B cell (primary cell): Measurements from ENCODE around the gene SULT2B1. TPM values are rescaled to one million over a fixed set of nuclear protein-coding genes. Genes with fewer than 3 reads are reported as not detected.

Experiments used
- ATAC-seq: fragments of 200-7000 bp; cut with Tn5 transposase; one replicate; pipeline ENCODE4 v1.10.0; 2021; ENCODE audit warnings: low read depth, mild to moderate bottlenecking, moderate number of reproducible peaks, moderate library complexity
- CTCF ChIA-PET: fragments of 350-600 bp; sonication (Branson Sonifier 250); formaldehyde crosslinking; loops from one replicate; lab custom pipeline; 2021; ENCODE audit warnings: antibody characterized with exemption, inconsistent platforms; lab: Charles Lee
- POLR2A ChIA-PET: fragments of 350-600 bp; sonication (Branson Sonifier 250); formaldehyde crosslinking; loops from one replicate; lab custom pipeline; 2021; ENCODE audit warnings: antibody characterized with exemption; lab: Charles Lee
- DNase-seq: peaks from one replicate; pipeline ENCODE4 v3.0.0; 2013
- H2AFZ ChIP-seq: 2 replicates; pipeline ENCODE4 v1.6.1; 2012; ENCODE audit warnings: mild to moderate bottlenecking, low read depth, low read length; ENCODE audit not compliant: insufficient read depth, poor library complexity, severe bottlenecking
- H3K27ac ChIP-seq, 2 donors: 1 replicate in 1 of 2; 2 replicates in 1 of 2; pipeline ENCODE4 v1.5.1; 2012 to 2013; ENCODE audit warnings: low read length in 2 of 2, mild to moderate bottlenecking in 2 of 2, moderate library complexity in 1 of 2
- H3K27me3 ChIP-seq, 4 experiments: fragments of 200-600 bp in 1 of 4; sonication (generic) in 1 of 4; replicated peaks in 1 of 4; 1 replicate in 2 of 4; 2 replicates in 2 of 4; pipeline versions ENCODE4 v1.6.1 to v1.7.0; 2013 to 2016; ENCODE audit warnings: low read length in 3 of 4, mild to moderate bottlenecking in 2 of 4, mixed read lengths in 1 of 4, moderate library complexity in 1 of 4; ENCODE audit not compliant: insufficient read depth in 4 of 4, control insufficient read depth in 3 of 4; ENCODE audit errors: control extremely low read depth in 1 of 4
- H3K36me3 ChIP-seq, 2 experiments: replicated peaks in 1 of 2; 1 replicate in 1 of 2; 2 replicates in 1 of 2; pipeline versions ENCODE4 v1.6.1 to v1.7.1; 2013; ENCODE audit warnings: low read length in 1 of 2; ENCODE audit not compliant: insufficient read depth in 2 of 2, control insufficient read depth in 1 of 2; ENCODE audit errors: control extremely low read depth in 1 of 2, extremely low read depth in 1 of 2
- H3K4me1 ChIP-seq, 2 donors: fragments of 200-600 bp in 1 of 2; sonication (generic) in 1 of 2; 1 replicate in 1 of 2; 2 replicates in 1 of 2; pipeline versions ENCODE4 v1.5.1 to v1.6.1; 2013 to 2017; ENCODE audit warnings: low read length in 2 of 2; ENCODE audit not compliant: control insufficient read depth in 2 of 2, insufficient read depth in 2 of 2
- H3K4me2 ChIP-seq: replicated peaks from 2 replicates; pipeline ENCODE3; 2012; ENCODE audit warnings: mild to moderate bottlenecking, low read depth, low read length; ENCODE audit not compliant: poor library complexity, severe bottlenecking
- H3K4me3 ChIP-seq, 5 experiments: fragments of 200-600 bp in 1 of 5; sonication (generic) in 1 of 5; 1 replicate in 3 of 5; 2 replicates in 2 of 5; pipeline versions ENCODE4 v1.5.1 to v1.7.0; 2011 to 2016; ENCODE audit warnings: low read length in 4 of 5, mild to moderate bottlenecking in 4 of 5, low read depth in 2 of 5, control low read depth in 1 of 5, moderate library complexity in 1 of 5; ENCODE audit not compliant: insufficient read depth in 1 of 5; ENCODE audit errors: control extremely low read depth in 1 of 5, extremely low read depth in 1 of 5
- H3K79me2 ChIP-seq: fragments of 200-600 bp; sonication (generic); one replicate; pipeline ENCODE4 v1.6.0; 2016; ENCODE audit warnings: low read length; ENCODE audit not compliant: control insufficient read depth, insufficient read depth
- H3K9ac ChIP-seq: fragments of 200-600 bp; sonication (generic); 2 replicates; pipeline ENCODE4 v1.6.1; 2017; ENCODE audit warnings: mild to moderate bottlenecking, low read length, moderate library complexity
- H3K9me3 ChIP-seq, 3 donors: one replicate each; pipeline versions ENCODE4 v1.6.1 to v1.7.1; 2013; ENCODE audit warnings: low read length in 2 of 3; ENCODE audit not compliant: control insufficient read depth in 2 of 3, insufficient read depth in 1 of 3; ENCODE audit errors: control extremely low read depth in 1 of 3
- H4K20me1 ChIP-seq: 2 replicates; pipeline ENCODE4 v1.6.0; 2012; ENCODE audit warnings: mild to moderate bottlenecking, low read length; ENCODE audit not compliant: insufficient read depth, control insufficient read depth, poor library complexity, severe bottlenecking
- H3K27ac Mint-ChIP-seq: one replicate; pipeline ENCODE4 v1.8.0; 2021; ENCODE audit warnings: mixed read lengths
- H3K27me3 Mint-ChIP-seq: one replicate; pipeline ENCODE4 v1.8.0; 2021; ENCODE audit warnings: mixed read lengths
- H3K4me1 Mint-ChIP-seq: one replicate; pipeline ENCODE4 v1.8.0; 2021; ENCODE audit warnings: mixed read lengths
- H3K4me3 Mint-ChIP-seq: one replicate; pipeline ENCODE4 v1.8.0; 2021; ENCODE audit warnings: mixed read lengths
- H3K9me3 Mint-ChIP-seq: one replicate; pipeline ENCODE4 v1.8.0; 2022; ENCODE audit warnings: mixed read lengths; ENCODE audit not compliant: insufficient read depth
- CTCF ChIP-seq: fragments of 200-600 bp; IDR thresholded peaks from one replicate; pipeline ENCODE4 v1.8.0; 2022; ENCODE audit warnings: antibody characterized with exemption, mild to moderate bottlenecking
- EZH2 ChIP-seq: IDR thresholded peaks from 2 replicates; pipeline ENCODE4 v1.6.1; 2012; ENCODE audit warnings: borderline replicate concordance, low read depth, mild to moderate bottlenecking, moderate library complexity, low read length; ENCODE audit not compliant: insufficient read depth, poor library complexity, severe bottlenecking
- WGBS: methylation state at CpG from one replicate; pipeline ENCODE4 v1.1.5; 2013; ENCODE audit warnings: missing lambda C conversion rate; ENCODE audit not compliant: insufficient coverage; 5-methylcytosine and 5-hydroxymethylcytosine counted together
- intact Hi-C: fragments of 100-400 bp; cut with micrococcal nuclease; formaldehyde crosslinking; loops from one replicate; pipeline ENCODE4 v1.10.0; 2022
- polyA plus RNA-seq: library from polyadenylated mRNA; depleted of rRNA; stranded (reverse); fragments of >200 nt; gene quantifications from 2 replicates; pipeline ENCODE4 v1.2.3, GENCODE V29; 2012
- total RNA-seq, 2 donors: library from RNA; stranded (reverse); fragments of 120-200 nt in 1 of 2; gene quantifications; 1 replicate in 1 of 2; 2 replicates in 1 of 2; pipeline versions ENCODE4 v1.2.3 to v1.2.4, GENCODE V29; 2013 to 2022

Gene SULT2B1
- total and polyA plus RNA-seq, 2 donors (not counting 1 experiment from before 2014, with no cell fraction given): not detected

GRCh38 chr19:48637449-48637947 is 85.5 kb downstream of the SULT2B1 start:
- peak; percentile 100 for DNase-seq
- Histone ChIP-seq H3K4me1 (peaks cover 40 to 41% of the 10 kb centered on the region in 2 donors), H2AFZ (peak overlapping the region; percentile 76), H3K79me2 (peaks cover 48% of the 10 kb centered on the region), H3K9ac (peak overlapping the region; percentile 82), H3K4me3 (peak overlapping the region; percentile 57 to 98 (median 88)), H3K27ac (peak overlapping the region; percentile 89 to 94), H3K36me3 (peaks cover 0 to 14% of the 10 kb centered on the region in 2 experiments), H4K20me1 (peaks cover 41% of the 10 kb centered on the region), H3K9me3 (peaks cover 0 to 5% (median 0%) of the 10 kb centered on the region in 3 donors), H3K27me3 (no peaks in the 10 kb centered on the region), H3K4me2 (peak overlapping the region; percentile 99)
- TF ChIP-seq CTCF: no peak
- no peak for TF ChIP-seq EZH2
- peaks cover 4% of the 10 kb centered on the region for H3K9me3 Mint-ChIP-seq
- ChIA-PET POLR2A (interaction anchor here (0.5 to 3.1 kb wide), 14 partner anchors 8 to 480 kb away, joined by 3 to 23 read pairs (median 5); partner anchors contain the start of genes CA11, NUCB1, RPL18 and SPHK2), CTCF (interaction anchor here (0.7 to 2.7 kb wide), 7 partner anchors 8 to 356 kb away, joined by 3 to 12 read pairs (median 3); partner anchors contain the start of genes CA11, GYS1 and RUVBL2)
- intact Hi-C loops: loop anchor here (1.0 to 10.0 kb wide), 10 partner anchors 13 to 1365 kb away; partner anchors contain the start of genes C19orf73, EMP3, FLT3LG and INAFM1
- WGBS: 0% methylated on average over 32 of the region's 38 CpGs
- peak overlapping the region; percentile 96 for H3K4me3 Mint-ChIP-seq
- H3K27me3 Mint-ChIP-seq: no peaks in the 10 kb centered on the region
- H3K4me1 Mint-ChIP-seq: peaks cover 54% of the 10 kb centered on the region
- H3K27ac Mint-ChIP-seq: peak overlapping the region; percentile 100
- peak; percentile 68 for ATAC-seq
